GM12872 (cell line): Measurements from ENCODE around the gene SLC17A9.

Source experiments
- TF ChIP-seq, protein P1 (sequence below): IDR thresholded peaks from 3 replicates; pipeline ENCODE4 v1.5.1; 2011; ENCODE audit warnings: low read depth, mild to moderate bottlenecking, low read length, moderate library complexity; ENCODE audit not compliant: insufficient read depth

The SLC17A9 gene

DNA sequence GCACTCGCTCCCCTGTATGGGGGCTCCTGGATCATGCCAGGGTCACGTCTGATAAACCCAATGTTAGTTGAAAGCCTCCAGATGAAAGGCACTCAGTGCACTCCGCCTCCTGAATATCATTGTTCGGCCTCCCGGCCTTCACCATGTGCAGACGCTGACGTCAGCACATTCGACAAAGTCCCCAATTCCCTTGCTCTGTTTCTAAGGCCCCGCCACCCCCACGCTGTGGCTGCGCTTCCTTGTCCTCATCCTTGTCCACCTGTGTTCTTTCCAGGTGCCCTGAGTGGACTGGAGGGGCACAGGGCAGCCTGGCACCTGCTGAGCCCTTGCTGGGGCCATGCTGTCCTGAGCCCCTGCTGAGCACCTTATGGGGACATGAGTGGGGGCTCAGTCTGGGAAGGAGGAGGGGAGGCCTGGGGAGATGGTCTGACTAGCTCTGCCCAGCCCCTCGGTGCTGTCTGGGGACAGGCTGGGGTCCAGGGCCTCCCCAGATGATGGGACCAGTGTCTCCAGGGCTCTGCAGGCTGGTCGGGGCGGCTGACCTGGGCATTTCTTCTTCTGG lies 64.1 kb downstream of the SLC17A9 start:
- TF ChIP-seq, protein P1, sequence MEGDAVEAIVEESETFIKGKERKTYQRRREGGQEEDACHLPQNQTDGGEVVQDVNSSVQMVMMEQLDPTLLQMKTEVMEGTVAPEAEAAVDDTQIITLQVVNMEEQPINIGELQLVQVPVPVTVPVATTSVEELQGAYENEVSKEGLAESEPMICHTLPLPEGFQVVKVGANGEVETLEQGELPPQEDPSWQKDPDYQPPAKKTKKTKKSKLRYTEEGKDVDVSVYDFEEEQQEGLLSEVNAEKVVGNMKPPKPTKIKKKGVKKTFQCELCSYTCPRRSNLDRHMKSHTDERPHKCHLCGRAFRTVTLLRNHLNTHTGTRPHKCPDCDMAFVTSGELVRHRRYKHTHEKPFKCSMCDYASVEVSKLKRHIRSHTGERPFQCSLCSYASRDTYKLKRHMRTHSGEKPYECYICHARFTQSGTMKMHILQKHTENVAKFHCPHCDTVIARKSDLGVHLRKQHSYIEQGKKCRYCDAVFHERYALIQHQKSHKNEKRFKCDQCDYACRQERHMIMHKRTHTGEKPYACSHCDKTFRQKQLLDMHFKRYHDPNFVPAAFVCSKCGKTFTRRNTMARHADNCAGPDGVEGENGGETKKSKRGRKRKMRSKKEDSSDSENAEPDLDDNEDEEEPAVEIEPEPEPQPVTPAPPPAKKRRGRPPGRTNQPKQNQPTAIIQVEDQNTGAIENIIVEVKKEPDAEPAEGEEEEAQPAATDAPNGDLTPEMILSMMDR: no peak

DNA sequence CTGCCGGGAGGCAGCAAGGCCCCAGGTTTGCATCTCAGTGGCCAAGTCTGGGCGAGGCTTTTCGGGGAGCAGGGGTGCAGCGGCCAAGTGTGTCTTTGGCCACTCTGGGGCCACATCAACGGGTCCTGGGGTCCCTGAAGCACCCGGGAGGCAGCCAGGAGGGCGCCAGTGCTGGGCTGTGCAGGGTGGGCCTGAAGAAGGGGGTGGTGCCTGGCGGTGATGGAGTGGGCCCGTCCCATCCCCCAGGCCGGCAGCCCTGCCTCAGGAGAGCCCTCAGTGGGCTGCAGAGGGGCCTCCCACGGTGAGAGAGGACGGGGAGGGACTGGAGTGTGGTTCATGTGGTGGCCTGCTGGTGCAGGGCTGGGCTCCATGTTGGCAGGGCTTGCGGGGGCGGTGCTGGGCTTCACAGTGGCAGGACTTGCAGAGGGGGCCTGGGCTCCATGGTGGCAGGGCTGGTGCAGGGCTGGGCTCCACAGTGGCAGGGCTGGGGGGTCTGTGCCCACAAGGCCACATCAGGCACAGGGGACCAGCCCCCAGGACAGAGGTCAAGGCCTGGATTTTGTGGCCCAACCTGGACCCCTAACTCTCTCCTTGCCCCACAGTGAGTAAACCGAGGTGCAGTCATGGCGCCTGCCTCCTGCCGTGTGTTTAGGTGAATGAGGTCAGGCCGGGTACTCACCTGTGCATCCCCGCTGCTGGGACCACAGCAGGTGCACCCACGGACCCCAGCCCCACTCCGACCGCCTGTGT lies 64.7 kb downstream of the SLC17A9 start:
- TF ChIP-seq, protein P1: no peak

DNA sequence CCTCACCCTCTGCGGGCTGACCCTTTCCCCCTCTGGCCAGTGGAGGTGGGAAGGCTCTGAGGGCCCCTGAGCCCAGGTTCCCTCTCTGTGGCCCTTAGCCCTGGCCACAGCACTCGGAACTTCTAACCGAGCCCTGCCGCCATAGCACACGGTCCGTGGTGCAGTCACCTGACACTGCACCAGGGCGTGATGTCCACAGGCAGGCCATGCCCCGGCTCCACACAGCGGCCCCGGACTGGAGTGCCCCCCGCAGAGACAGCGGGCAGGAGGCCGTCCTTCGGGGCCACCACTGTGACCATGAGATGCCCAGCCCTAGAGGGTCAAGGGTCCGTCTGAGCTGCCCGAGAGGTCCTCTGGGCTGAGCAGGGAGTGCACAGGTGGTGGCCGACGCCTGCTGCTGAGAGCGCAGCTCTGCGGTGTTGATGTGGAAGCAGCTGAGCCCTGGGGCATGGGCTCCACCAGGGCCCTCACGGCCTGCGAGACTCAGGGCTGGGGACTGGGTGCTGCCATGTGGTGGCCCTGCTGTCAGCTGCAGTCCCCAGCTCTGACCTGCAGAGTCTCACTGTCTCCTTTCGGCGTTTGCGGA lies 65.4 kb downstream of the SLC17A9 start:
- TF ChIP-seq, protein P1: no peak
